ENCODE data around the gene CRY2. TPM values are rescaled to one million over a fixed set of nuclear protein-coding genes. Genes with fewer than 3 reads are reported as not detected.

CRY2 gene
- total and polyA plus RNA-seq, 2 of the 8 experiments (the other 6 are each of a cell fraction or from before 2014, with no cell fraction given): 8.0 to 9.4 TPM

DNA sequence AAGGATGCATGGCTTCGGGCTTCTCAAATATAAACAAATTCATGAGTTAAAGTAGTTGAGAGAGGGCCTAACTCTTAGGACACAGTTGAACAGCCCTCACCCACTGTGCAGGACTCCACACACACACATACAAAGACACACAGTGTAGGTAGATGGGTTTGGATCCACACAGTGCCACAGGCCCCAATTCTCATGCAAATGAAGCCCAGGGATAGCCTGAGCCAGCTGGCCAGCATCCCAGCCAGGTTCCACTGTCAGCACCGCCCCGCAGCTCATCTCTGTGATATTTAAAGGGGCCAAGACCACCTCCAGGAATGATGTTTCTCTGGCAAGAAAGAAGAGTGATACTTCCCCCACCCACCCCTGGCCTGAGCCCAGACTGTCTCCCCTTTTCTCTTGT is 30.7 kb upstream of the CRY2 start:
- Histone ChIP-seq H3K14ac (ENCODE audit: insufficient read length) (no peak overlapping the region), H2AK5ac (ENCODE audit: low read depth, low read length) (no peak overlapping the region), H4K5ac (ENCODE audit: insufficient read length, low read depth, low read length) (no peak overlapping the region), H3K4ac (replicated peaks; ENCODE audit: insufficient read length, low read depth, low read length) (no peak overlapping the region), H2BK120ac (replicated peaks; ENCODE audit: low read depth, low read length) (no peak overlapping the region), H4K20me1 (replicated peaks in 1 of 2; ENCODE audit: control insufficient read depth in 1 of 2, insufficient read depth in 2 of 2, low read length in 2 of 2) (no peaks in the 10 kb centered on the region), H3K4me3 (ENCODE audit: extremely low read depth in 1 of 4, insufficient read depth in 2 of 4, low read depth in 3 of 4, low read length in 4 of 4) (no peak overlapping the region), H2BK5ac (ENCODE audit: low read depth, low read length) (no peak overlapping the region), H3K56ac (replicated peaks; ENCODE audit: insufficient read length, low read depth, low read length) (no peak overlapping the region), H2BK15ac (ENCODE audit: low read length) (no peak overlapping the region), H3K4me1 (replicated peaks in 1 of 4; ENCODE audit: control insufficient read depth in 3 of 4, insufficient read depth in 4 of 4, low read length in 3 of 4) (peaks cover 5 to 7% (median 7%) of the 10 kb centered on the region in 4 experiments; a peak in 4 of 7 replicates), H3K79me2 (ENCODE audit: control insufficient read depth in 1 of 2, insufficient read depth in 2 of 2, low read length in 2 of 2) (no peaks in the 10 kb centered on the region), H3K23ac (ENCODE audit: insufficient read length) (no peak overlapping the region), H2BK12ac (ENCODE audit: low read depth, low read length) (no peak overlapping the region), H3K36me3 (ENCODE audit: control insufficient read depth in 2 of 4, insufficient read depth in 4 of 4, low read length in 3 of 4) (no peaks in the 10 kb centered on the region; a peak in 1 of 8 replicates), H3K9me3 (ENCODE audit: insufficient read depth in 2 of 2, low read depth in 1 of 2, low read length in 1 of 2) (no peaks in the 10 kb centered on the region), H3K27me3 (replicated peaks in 1 of 4; ENCODE audit: control insufficient read depth in 3 of 4, extremely low read depth in 1 of 4, insufficient read depth in 3 of 4, low read length in 3 of 4) (0 out of 7 replicates have a peak, but pooled peaks cover 0 to 2% (median 0%) of the 10 kb centered on the region in 4 experiments), H2BK20ac (ENCODE audit: low read length) (no peak overlapping the region), H3K27ac (ENCODE audit: low read depth, low read length) (no peak overlapping the region), H3K79me1 (ENCODE audit: low read depth, low read length) (no peaks in the 10 kb centered on the region), H3K23me2 (ENCODE audit: low read depth, low read length) (no peaks in the 10 kb centered on the region), H2AFZ (ENCODE audit: low read length) (no peak overlapping the region), H3K9ac (replicated peaks in 1 of 4; ENCODE audit: extremely low read depth in 1 of 4, low read depth in 3 of 4, low read length in 3 of 4) (no peak overlapping the region), H4K8ac (ENCODE audit: extremely low read depth, insufficient read depth, low read length) (no peak overlapping the region), H4K91ac (replicated peaks; ENCODE audit: insufficient read length, low read length) (no peak overlapping the region), H3K18ac (ENCODE audit: extremely low read depth, low read length) (no peak overlapping the region), H3K4me2 (ENCODE audit: insufficient read depth in 1 of 2, low read depth in 2 of 2, low read length in 2 of 2) (peak overlapping the region; percentile 49 to 53)
- DNase-seq (ENCODE audit: low read depth in 1 of 2, low spot score in 2 of 2) (peak in 1 of 2 experiments; percentile 66), FAIRE-seq (peak; percentile 79)
- WGBS, 2 experiments (ENCODE audit: extremely low coverage in 1 of 2, insufficient coverage in 1 of 2, insufficient read length in 1 of 2, insufficient replicate concordance in 2 of 2, low coverage in 1 of 2, low lambda C conversion rate in 2 of 2, missing lambda C conversion rate in 1 of 2): 21% methylated on average over 3 of the region's 3 CpGs; no CpG with 5 or more reads in 1 of the 2 experiments
- ChIA-PET CTCF (ENCODE audit: partially characterized antibody) (interaction anchor here (1.2 to 3.7 kb wide), 7 partner anchors 10 to 56 kb away, joined by 3 to 29 read pairs (median 9); partner anchors contain the start of gene SLC35C1), POLR2A (ENCODE audit: partially characterized antibody) (no interaction called here)
- TF ChIP-seq YY1 (IDR thresholded peaks at IDR 0.05; ENCODE audit: low read depth, low read length) (no peak), TAF1 (IDR thresholded peaks at IDR 0.05; ENCODE audit: low read depth, low read length) (no peak), TCF12 (IDR thresholded peaks at IDR 0.05; ENCODE audit: low read depth, low read length) (peak; percentile 84; the same call in 1 of the 2 replicates), CEBPB (IDR thresholded peaks at IDR 0.05; ENCODE audit: low read depth, low read length) (no peak), RFX5 (IDR thresholded peaks at IDR 0.05; ENCODE audit: borderline replicate concordance, low read depth, low read length) (no peak), NRF1 (IDR thresholded peaks at IDR 0.05; ENCODE audit: low read depth, low read length) (no peak), CREB1 (IDR thresholded peaks at IDR 0.05) (no peak), SRF (IDR thresholded peaks at IDR 0.05; ENCODE audit: low read depth, low read length) (no peak), EP300 (IDR thresholded peaks at IDR 0.05; ENCODE audit: borderline replicate concordance in 1 of 2, low read depth in 2 of 2, low read length in 2 of 2) (no peak; a peak in 1 of 3 replicates), CTBP2 (IDR thresholded peaks at IDR 0.05; ENCODE audit: borderline replicate concordance, insufficient read depth, insufficient read length, low read length) (no peak), RBBP5 (IDR thresholded peaks at IDR 0.05; ENCODE audit: borderline replicate concordance, low read depth, low read length) (no peak), SIN3A (conservative IDR thresholded peaks at IDR 0.05 in 1 of 2, IDR thresholded peaks at IDR 0.05 in 1 of 2; ENCODE audit: low read depth in 1 of 2, low read length in 2 of 2) (peak; percentile 68 to 75; a peak in 2 of 4 replicates), SP2 (IDR thresholded peaks at IDR 0.05; ENCODE audit: low read length) (no peak), RAD21 (IDR thresholded peaks at IDR 0.05 in 1 of 2, conservative IDR thresholded peaks at IDR 0.05 in 1 of 2; ENCODE audit: low read depth in 2 of 2, low read length in 2 of 2) (no peak)

Measured in H1 (cell line).